GM21717 (cell line): Measurements from ENCODE around the gene AIF1.

Experiments used
- ATAC-seq: cut with Tn5 transposase; IDR thresholded peaks from one replicate; pipeline ENCODE4 v1.9.1; 2021; ENCODE audit warnings: mild to moderate bottlenecking, moderate library complexity; ENCODE audit not compliant: unreplicated experiment

AIF1 gene

GRCh38 chr6:31620586-31621319 lies 5.7 kb downstream of the AIF1 start, which contains the start of gene PRRC2A:
Gene PRRC2A, plus strand, starts transcription at chr6:31620715. Its CDS starts 2,075 bp downstream, at chr6:31622790.
- peak; percentile 44 for ATAC-seq

GRCh38 chr6:31621320-31621939 lies 6.4 kb downstream of the AIF1 start:
- ATAC-seq = no peak

- no peak for ATAC-seq
These were observed 7.0 kb downstream of the AIF1 start for GRCh38 chr6:31621991-31622390.

- no peak for ATAC-seq
These were observed 7.7 kb downstream of the AIF1 start for GRCh38 chr6:31622684-31623091.

GRCh38 chr6:31624070-31624469 lies 9.0 kb downstream of the AIF1 start:
- no peak for ATAC-seq

GRCh38 chr6:31626952-31627351 lies 11.9 kb downstream of the AIF1 start:
- ATAC-seq = no peak

GRCh38 chr6:31627690-31628287 lies 12.8 kb downstream of the AIF1 start:
- no peak for ATAC-seq

- no peak for ATAC-seq
These were observed 14.0 kb downstream of the AIF1 start for GRCh38 chr6:31629014-31629413.

- no peak for ATAC-seq
These were observed 15.3 kb downstream of the AIF1 start for GRCh38 chr6:31630177-31630934.

- no peak for ATAC-seq
These were observed 16.2 kb downstream of the AIF1 start for GRCh38 chr6:31631209-31631608.

GRCh38 chr6:31631681-31632278 lies 16.7 kb downstream of the AIF1 start:
- ATAC-seq = no peak

- ATAC-seq = no peak
These were observed 17.4 kb downstream of the AIF1 start for GRCh38 chr6:31632279-31632946.

- ATAC-seq = no peak
These were observed 18.4 kb downstream of the AIF1 start for GRCh38 chr6:31633447-31633846.

GRCh38 chr6:31634131-31634530 lies 19.1 kb downstream of the AIF1 start:
- no peak for ATAC-seq

- ATAC-seq = no peak
These were observed 20.0 kb downstream of the AIF1 start for GRCh38 chr6:31634969-31635575.

GRCh38 chr6:31636698-31637596 lies 21.9 kb downstream of the AIF1 start:
- ATAC-seq = no peak

- ATAC-seq = no peak
These were observed 24.0 kb downstream of the AIF1 start for GRCh38 chr6:31639043-31639442.

GRCh38 chr6:31639449-31639861 lies 24.4 kb downstream of the AIF1 start:
- no peak for ATAC-seq

GRCh38 chr6:31640612-31641011 lies 25.6 kb downstream of the AIF1 start:
- ATAC-seq = no peak
